Fibroblast of villous mesenchyme (primary cell): ENCODE measurements around the gene ELAVL1. TPM values are rescaled to one million over a fixed set of nuclear protein-coding genes. Genes with fewer than 3 reads are reported as not detected.
A peak's percentile ranks its signal among the peaks of the same experiment; 100 is the strongest.

Experiments
- DNase-seq: peaks from one replicate; pipeline ENCODE4 v3.0.0-alpha.2; 2010; ENCODE audit warnings: low read depth
- H3K4me3 ChIP-seq: 2 replicates; pipeline ENCODE4 v1.5.1; 2011; ENCODE audit warnings: low read depth, mild to moderate bottlenecking, low read length
- total RNA-seq: library from RNA; depleted of rRNA; stranded (reverse); fragments of >200 nt; gene quantifications from 2 replicates; pipeline ENCODE4 v1.2.3, GENCODE V29; 2012
- TF ChIP-seq, protein P1 (sequence below): IDR thresholded peaks from 2 replicates; pipeline ENCODE4 v1.5.1; 2012; ENCODE audit warnings: low read depth, mild to moderate bottlenecking, low read length; ENCODE audit not compliant: insufficient read depth

The ELAVL1 gene
- total RNA-seq, 1 donor: 26.8 TPM

DNA sequence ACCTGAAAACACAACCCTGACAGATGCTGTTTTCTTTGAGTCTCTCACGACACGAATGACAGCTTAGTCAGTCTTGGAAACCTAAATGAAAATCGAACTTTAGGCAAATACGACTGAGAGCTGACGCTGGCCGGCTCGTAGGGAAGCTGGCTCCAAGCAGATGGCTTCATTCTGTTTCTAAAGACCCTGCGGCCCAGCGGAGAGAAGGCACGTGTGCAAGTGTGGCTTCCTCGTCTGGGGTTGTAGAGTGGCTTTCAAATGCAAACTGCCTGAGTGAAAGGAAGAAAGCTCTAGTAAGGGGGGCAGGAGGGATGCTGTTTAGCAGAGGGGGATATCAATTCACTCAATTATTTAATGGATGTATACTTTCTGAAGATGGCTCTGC, 35.9 kb downstream of the ELAVL1 start:
- H3K4me3 ChIP-seq: no peak overlapping the region
- TF ChIP-seq, protein P1, sequence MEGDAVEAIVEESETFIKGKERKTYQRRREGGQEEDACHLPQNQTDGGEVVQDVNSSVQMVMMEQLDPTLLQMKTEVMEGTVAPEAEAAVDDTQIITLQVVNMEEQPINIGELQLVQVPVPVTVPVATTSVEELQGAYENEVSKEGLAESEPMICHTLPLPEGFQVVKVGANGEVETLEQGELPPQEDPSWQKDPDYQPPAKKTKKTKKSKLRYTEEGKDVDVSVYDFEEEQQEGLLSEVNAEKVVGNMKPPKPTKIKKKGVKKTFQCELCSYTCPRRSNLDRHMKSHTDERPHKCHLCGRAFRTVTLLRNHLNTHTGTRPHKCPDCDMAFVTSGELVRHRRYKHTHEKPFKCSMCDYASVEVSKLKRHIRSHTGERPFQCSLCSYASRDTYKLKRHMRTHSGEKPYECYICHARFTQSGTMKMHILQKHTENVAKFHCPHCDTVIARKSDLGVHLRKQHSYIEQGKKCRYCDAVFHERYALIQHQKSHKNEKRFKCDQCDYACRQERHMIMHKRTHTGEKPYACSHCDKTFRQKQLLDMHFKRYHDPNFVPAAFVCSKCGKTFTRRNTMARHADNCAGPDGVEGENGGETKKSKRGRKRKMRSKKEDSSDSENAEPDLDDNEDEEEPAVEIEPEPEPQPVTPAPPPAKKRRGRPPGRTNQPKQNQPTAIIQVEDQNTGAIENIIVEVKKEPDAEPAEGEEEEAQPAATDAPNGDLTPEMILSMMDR: no peak
- DNase-seq: no peak

DNA sequence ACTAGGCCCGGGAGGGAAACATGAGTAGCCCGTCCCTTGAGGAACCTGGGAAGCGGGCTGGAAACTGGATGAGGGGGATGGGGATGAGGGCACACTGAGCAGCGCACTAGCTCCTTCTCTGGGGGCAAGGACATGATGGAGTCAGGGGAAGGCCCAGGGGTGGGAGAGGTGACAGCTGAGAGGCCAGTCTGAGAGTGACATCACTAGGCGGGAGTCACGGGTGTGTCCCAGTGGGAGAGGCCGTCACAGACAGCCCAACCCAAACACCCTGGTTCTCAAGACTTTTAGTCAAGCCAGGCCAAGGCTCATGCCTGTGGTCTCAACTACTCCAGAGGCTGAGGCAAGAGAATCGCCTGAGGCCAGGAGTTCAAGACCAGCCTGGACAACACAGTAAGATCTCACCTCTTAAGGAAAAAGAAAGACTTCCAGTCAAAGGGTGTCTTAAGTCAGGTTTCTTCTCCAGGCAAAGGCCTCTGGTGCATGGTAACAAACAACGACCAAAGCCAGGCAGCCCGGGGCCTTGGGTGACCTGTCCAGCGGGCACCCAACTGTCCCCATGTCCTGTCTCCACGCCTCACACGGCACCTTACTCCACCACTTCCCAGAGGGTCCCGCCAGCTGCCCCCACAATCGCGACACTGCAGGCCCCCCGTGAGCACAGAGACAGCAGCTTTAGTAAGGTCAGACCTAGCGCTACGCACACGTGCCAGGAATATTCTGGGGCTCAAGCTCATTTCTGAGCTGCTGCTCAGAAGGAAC, 36.5 kb downstream of the ELAVL1 start:
- H3K4me3 ChIP-seq: no peak overlapping the region
- peak; percentile 10 for DNase-seq
- TF ChIP-seq, protein P1: no peak

- no peak overlapping the region for H3K4me3 ChIP-seq
- TF ChIP-seq, protein P1: no peak
- DNase-seq: no peak
These were observed 37.2 kb downstream of the ELAVL1 start for GRCh38 chr19:7968008-7968795.

- TF ChIP-seq, protein P1: no peak
- no peak for DNase-seq
- no peak overlapping the region for H3K4me3 ChIP-seq
These were observed 39.3 kb downstream of the ELAVL1 start for GRCh38 chr19:7965921-7966665.

DNA sequence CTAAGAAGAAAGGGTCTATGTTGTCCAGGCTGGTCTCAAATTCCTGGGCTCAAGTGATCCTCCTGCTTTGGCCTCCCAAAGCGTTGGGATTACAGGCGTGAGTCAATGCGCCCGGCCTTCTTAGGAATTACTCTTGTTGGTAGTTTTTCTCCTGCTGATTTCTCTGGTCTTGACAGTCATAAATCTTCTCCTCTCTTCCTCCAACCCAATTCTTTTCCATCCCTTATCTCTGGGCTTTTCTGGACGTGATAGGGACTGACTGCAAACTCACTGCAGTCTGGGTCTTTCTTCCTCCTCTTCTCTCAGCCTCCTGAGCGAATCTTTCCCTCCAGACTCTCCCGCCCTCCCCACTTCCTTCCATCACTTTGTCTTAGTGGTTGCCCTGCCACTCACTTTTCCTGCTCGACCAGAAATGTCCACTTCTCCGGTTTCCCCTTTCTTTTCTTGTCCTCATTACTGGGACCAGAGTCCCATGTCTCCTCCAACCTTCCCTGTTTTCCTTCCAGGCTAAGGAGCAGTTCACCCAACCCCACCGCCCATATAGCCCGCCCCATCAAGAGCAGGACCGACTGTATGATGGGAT, 40.1 kb downstream of the ELAVL1 start:
- TF ChIP-seq, protein P1: no peak
- no peak for DNase-seq
- H3K4me3 ChIP-seq: no peak overlapping the region

DNA sequence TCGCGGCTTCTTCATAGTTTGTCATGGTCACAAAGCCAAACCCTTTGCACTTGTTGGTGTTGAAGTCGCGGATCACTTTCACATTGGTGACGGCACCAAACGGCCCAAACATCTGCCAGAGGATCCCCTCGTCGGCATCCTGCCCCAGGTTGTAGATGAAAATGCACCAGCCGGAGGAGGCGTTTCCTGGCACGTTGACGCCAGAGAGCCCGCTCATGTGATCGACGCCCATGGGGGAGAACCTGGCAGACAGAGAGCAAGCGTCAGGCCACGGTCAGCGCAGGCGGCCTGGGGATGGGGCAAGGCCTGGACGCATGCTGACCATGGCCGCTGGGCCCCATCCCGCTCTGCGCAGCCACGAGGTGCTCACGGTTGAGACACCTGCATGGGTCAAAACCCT, 41.9 kb downstream of the ELAVL1 start:
- no peak for DNase-seq
- TF ChIP-seq, protein P1: no peak

More for the DNA sequence above, 41.9 kb downstream of the ELAVL1 start:
- no peak overlapping the region for H3K4me3 ChIP-seq
